ENCODE results near the gene ANK2.
"Not testable (repeated sequence)": the region's sequence is repeated elsewhere in the genome, so short reads cannot be mapped to it uniquely, and the experiment has no call there.

ANK2 gene

DNA sequence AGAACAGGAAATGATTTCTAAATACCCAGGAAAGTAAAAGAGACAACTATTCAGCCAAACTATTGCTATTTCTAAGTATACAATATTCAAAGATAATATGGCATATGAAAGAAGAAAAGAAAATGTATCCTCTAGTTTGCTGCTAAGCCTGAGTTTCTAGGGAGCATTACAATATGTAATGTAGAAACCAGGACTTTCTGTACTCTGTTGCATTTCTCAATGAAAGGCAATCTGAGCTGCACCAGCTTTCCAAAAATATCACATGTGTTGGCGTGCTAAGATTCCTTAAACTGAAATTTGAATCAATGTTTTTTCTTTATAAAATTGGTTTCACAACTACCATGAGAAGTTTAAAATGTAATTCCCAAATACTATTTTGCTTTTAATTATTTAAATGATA, 129.6 kb downstream of the ANK2 start:
- H3K4me1 ChIP-seq (ENCODE audit: control insufficient read depth in 5 of 5, insufficient read depth in 5 of 5, low read length in 5 of 5), result peaks cover 0 to 9% (median 4%) of the 10 kb centered on the region in 5 donors
- H3K4me3 ChIP-seq (ENCODE audit: low read depth in 1 of 5, low read length in 5 of 5), result no peak overlapping the region
- H3K27me3 ChIP-seq (ENCODE audit: control insufficient read depth in 5 of 5, insufficient read depth in 4 of 5, low read length in 5 of 5), result no peaks in the 10 kb centered on the region
- H3K36me3 ChIP-seq (ENCODE audit: control insufficient read depth in 5 of 5, insufficient read depth in 5 of 5, low read length in 5 of 5), result no peaks in the 10 kb centered on the region
- no peak overlapping the region for H3K9ac ChIP-seq (ENCODE audit: low read length in 5 of 5)
- no peak overlapping the region for H3K27ac ChIP-seq (ENCODE audit: low read depth, low read length)
- H3K9me3 ChIP-seq (ENCODE audit: control insufficient read depth in 5 of 5, low read length in 5 of 5), result no peaks in the 10 kb centered on the region

DNA sequence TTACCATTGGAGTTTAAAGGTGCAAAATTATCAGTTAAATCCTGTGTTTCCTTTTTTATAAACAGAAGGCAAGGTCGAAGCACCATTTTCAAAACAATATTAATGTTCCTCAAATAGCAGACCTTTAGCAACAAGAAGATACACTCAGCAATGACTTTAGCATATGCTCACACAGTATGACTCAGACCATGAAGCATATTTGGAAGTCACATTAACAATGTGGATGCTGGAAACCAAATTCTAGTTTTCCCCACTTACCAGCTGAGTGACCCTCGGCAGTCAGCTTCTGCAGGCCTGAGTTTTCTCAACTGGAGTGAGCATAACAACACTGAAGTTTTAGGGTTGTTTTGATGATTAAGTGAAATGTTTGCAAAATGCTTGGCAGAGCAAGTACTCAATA, 130.5 kb downstream of the ANK2 start:
- H3K36me3 ChIP-seq (ENCODE audit: control insufficient read depth in 5 of 5, insufficient read depth in 5 of 5, low read length in 5 of 5), result no peaks in the 10 kb centered on the region
- peaks cover 0 to 9% (median 4%) of the 10 kb centered on the region in 5 donors for H3K4me1 ChIP-seq (ENCODE audit: control insufficient read depth in 5 of 5, insufficient read depth in 5 of 5, low read length in 5 of 5)
- H3K9ac ChIP-seq (ENCODE audit: low read length in 5 of 5), result no peak overlapping the region
- no peak overlapping the region for H3K4me3 ChIP-seq (ENCODE audit: low read depth in 1 of 5, low read length in 5 of 5)
- H3K9me3 ChIP-seq (ENCODE audit: control insufficient read depth in 5 of 5, low read length in 5 of 5), result no peaks in the 10 kb centered on the region
- no peaks in the 10 kb centered on the region for H3K27me3 ChIP-seq (ENCODE audit: control insufficient read depth in 5 of 5, insufficient read depth in 4 of 5, low read length in 5 of 5)
- no peak overlapping the region for H3K27ac ChIP-seq (ENCODE audit: low read depth, low read length)

DNA sequence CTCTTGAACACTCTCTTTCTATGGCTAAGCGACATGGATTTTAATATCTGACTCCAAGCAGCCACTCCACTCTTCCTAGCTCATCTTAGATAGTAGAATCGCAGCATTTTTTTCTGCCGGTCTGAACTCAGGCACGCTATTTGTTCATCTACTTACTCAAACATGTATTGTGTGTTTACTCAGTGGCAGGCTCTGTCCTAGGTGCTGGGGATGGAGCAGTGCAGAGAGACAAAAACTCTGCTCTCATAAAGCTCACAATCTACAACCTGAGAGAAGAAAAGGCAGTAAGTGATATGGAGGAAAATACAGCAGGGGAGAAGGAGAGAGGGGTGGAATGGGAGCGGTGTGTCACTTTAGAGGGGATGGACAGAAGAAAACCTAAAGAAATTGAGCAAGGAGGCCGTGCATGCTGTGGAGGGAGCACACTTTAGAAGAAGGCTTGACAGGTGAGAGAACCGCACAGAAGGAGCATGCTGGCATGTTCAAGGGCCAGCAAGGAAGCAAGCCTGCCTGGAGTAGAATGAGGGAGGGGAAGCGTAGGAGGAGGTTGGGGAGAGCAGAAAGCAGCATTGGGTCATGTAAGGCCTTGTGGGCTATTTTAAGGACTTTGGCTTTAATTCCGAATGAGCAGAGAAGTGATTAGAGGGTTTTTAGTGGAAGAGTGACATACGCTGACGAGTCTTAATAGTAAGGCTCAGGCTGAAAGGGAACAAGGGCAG, 132.0 kb downstream of the ANK2 start:
- H3K27me3 ChIP-seq (ENCODE audit: control insufficient read depth in 5 of 5, insufficient read depth in 4 of 5, low read length in 5 of 5), result no peaks in the 10 kb centered on the region
- no peaks in the 10 kb centered on the region for H3K36me3 ChIP-seq (ENCODE audit: control insufficient read depth in 5 of 5, insufficient read depth in 5 of 5, low read length in 5 of 5)
- no peak overlapping the region for H3K27ac ChIP-seq (ENCODE audit: low read depth, low read length)
- H3K4me3 ChIP-seq (ENCODE audit: low read depth in 1 of 5, low read length in 5 of 5), result no peak overlapping the region
- H3K9me3 ChIP-seq (ENCODE audit: control insufficient read depth in 5 of 5, low read length in 5 of 5), result no peaks in the 10 kb centered on the region
- peaks cover 0 to 9% (median 4%) of the 10 kb centered on the region in 5 donors for H3K4me1 ChIP-seq (ENCODE audit: control insufficient read depth in 5 of 5, insufficient read depth in 5 of 5, low read length in 5 of 5)
- H3K9ac ChIP-seq (ENCODE audit: low read length in 5 of 5), result no peak overlapping the region

DNA sequence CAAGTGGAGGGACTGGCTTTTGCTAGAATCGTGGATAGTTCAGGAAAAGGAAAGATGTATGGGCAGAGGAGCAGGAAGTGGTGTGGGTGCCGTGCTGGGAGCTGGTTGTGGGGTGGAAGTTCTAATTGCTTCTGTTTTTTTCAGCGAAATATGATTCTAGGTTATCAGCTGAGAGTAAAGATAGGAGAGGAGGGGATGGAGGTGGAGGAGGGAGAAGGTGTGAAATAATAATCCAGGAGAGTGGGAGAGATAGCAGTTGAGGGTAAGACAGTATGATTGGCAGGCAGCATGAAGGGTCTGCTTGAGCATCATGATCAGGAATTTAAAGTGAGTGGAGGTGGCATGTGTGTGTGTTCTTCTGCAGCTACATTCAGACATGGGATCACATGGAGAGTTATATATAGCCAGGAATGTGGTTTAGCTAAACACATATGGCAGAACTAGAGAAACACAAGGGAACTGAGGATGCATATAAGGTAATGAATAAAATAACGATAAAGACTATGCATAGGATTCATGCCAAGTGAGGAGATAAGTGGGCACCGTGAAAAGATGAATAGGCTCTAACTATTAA, 133.7 kb downstream of the ANK2 start:
- H3K27me3 ChIP-seq (ENCODE audit: control insufficient read depth in 5 of 5, insufficient read depth in 4 of 5, low read length in 5 of 5), result no peaks in the 10 kb centered on the region
- no peaks in the 10 kb centered on the region for H3K36me3 ChIP-seq (ENCODE audit: control insufficient read depth in 5 of 5, insufficient read depth in 5 of 5, low read length in 5 of 5)
- H3K9ac ChIP-seq (ENCODE audit: low read length in 5 of 5), result no peak overlapping the region
- peaks cover 0 to 9% (median 4%) of the 10 kb centered on the region in 5 donors for H3K4me1 ChIP-seq (ENCODE audit: control insufficient read depth in 5 of 5, insufficient read depth in 5 of 5, low read length in 5 of 5)
- no peak overlapping the region for H3K27ac ChIP-seq (ENCODE audit: low read depth, low read length)
- no peaks in the 10 kb centered on the region for H3K9me3 ChIP-seq (ENCODE audit: control insufficient read depth in 5 of 5, low read length in 5 of 5)
- no peak overlapping the region for H3K4me3 ChIP-seq (ENCODE audit: low read depth in 1 of 5, low read length in 5 of 5)

DNA sequence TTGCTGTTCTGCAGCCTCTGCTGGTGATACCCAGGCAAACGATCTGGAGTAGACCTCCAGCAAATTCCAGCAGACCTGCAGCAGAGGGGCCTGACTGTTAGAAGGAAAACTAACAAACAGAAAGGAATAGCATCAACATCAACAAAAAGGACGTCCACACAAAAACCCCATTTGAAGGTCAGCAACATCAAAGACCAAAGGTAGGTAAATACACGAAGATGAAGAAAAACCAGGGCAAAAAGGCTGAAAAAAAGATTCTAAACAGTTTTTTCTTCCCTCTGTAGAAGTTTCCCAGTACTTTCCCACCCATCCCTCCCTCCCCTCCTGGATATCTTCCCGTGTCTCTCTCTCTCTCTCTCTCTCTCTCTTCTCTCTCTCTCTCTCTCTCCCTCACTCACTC, 136.8 kb downstream of the ANK2 start:
- not testable (repeated sequence) for H3K4me3 ChIP-seq (ENCODE audit: low read depth in 1 of 5, low read length in 5 of 5); H3K27ac ChIP-seq (ENCODE audit: low read depth, low read length); H3K27me3 ChIP-seq (ENCODE audit: control insufficient read depth in 5 of 5, insufficient read depth in 4 of 5, low read length in 5 of 5); H3K4me1 ChIP-seq (ENCODE audit: control insufficient read depth in 5 of 5, insufficient read depth in 5 of 5, low read length in 5 of 5); H3K9me3 ChIP-seq (ENCODE audit: control insufficient read depth in 5 of 5, low read length in 5 of 5); H3K9ac ChIP-seq (ENCODE audit: low read length in 5 of 5); H3K36me3 ChIP-seq (ENCODE audit: control insufficient read depth in 5 of 5, insufficient read depth in 5 of 5, low read length in 5 of 5)

DNA sequence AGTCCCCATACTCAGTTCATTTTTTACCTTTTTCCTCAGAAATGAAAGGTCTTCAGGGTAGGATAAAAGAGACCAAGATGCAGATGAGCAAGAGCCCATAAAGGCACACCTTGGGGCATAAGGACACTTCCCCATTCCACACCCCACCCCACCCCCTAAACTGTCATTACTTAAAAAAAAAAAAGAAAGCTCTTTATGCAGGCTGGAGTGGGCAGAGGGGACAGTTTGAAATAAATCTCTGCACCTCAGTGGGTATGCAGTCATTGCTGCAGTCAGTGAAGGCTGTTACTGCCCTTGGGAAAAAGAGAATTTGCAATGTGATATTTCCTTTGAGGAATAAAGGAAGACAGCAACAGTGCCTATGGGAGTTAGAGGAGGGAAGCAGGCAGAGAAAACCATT, 137.5 kb downstream of the ANK2 start:
- H3K36me3 ChIP-seq (ENCODE audit: control insufficient read depth in 5 of 5, insufficient read depth in 5 of 5, low read length in 5 of 5), result no peaks in the 10 kb centered on the region

DNA sequence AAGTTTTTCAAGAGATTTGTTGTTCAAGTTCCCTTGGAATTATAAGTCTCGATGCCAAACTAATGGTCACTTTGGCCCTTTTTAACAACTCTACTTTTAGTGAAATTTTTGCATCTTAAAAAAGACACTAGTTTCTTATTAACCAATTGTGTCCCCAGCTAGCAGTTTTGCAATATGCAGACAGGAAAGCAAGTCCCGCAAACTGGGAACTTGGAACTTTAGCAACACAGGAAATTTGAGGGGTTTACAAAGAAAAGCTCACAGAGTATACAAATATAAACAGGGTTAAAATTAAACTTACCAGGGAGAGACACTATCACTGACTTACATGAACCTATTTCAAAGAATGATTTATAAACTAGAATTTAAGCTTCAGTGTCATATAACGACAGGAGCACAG, 137.9 kb downstream of the ANK2 start:
- H3K9me3 ChIP-seq (ENCODE audit: control insufficient read depth in 5 of 5, low read length in 5 of 5), result no peaks in the 10 kb centered on the region

More for the DNA sequence above, 137.5 kb downstream of the ANK2 start:
- Histone ChIP-seq H3K4me3 (ENCODE audit: low read depth in 1 of 5, low read length in 5 of 5) (no peak overlapping the region), H3K27ac (ENCODE audit: low read depth, low read length) (no peak overlapping the region), H3K4me1 (ENCODE audit: control insufficient read depth in 5 of 5, insufficient read depth in 5 of 5, low read length in 5 of 5) (no peaks in the 10 kb centered on the region), H3K9me3 (ENCODE audit: control insufficient read depth in 5 of 5, low read length in 5 of 5) (no peaks in the 10 kb centered on the region), H3K9ac (ENCODE audit: low read length in 5 of 5) (no peak overlapping the region), H3K27me3 (ENCODE audit: control insufficient read depth in 5 of 5, insufficient read depth in 4 of 5, low read length in 5 of 5) (no peaks in the 10 kb centered on the region)

DNA sequence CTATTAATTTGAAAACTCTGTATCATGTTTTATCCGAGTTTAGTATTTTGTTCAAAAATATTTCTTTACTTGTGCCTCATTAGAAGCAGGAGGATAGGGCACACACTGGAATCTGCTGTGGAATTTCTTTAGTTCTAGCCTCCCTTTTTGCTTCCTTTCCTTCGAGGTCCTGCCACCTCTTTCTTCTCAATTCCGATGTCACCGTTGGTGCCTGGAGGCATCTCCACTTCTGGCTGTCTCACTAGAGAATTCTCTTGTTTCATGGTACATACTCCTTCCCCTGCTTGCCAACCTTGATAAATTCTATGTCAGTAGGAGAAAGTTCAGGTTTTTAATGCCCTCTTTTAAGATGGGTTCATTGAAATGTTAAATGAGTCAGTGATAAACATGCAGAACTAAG, 140.1 kb downstream of the ANK2 start:
- Histone ChIP-seq H3K9ac (ENCODE audit: low read length in 5 of 5) (no peak overlapping the region), H3K36me3 (ENCODE audit: control insufficient read depth in 5 of 5, insufficient read depth in 5 of 5, low read length in 5 of 5) (no peaks in the 10 kb centered on the region), H3K27ac (ENCODE audit: low read depth, low read length) (no peak overlapping the region), H3K9me3 (ENCODE audit: control insufficient read depth in 5 of 5, low read length in 5 of 5) (no peaks in the 10 kb centered on the region), H3K4me1 (ENCODE audit: control insufficient read depth in 5 of 5, insufficient read depth in 5 of 5, low read length in 5 of 5) (no peaks in the 10 kb centered on the region), H3K4me3 (ENCODE audit: low read depth in 1 of 5, low read length in 5 of 5) (no peak overlapping the region), H3K27me3 (ENCODE audit: control insufficient read depth in 5 of 5, insufficient read depth in 4 of 5, low read length in 5 of 5) (no peaks in the 10 kb centered on the region)

More for the DNA sequence above, 137.9 kb downstream of the ANK2 start:
- H3K27me3 ChIP-seq (ENCODE audit: control insufficient read depth in 5 of 5, insufficient read depth in 4 of 5, low read length in 5 of 5), result no peaks in the 10 kb centered on the region
- no peaks in the 10 kb centered on the region for H3K36me3 ChIP-seq (ENCODE audit: control insufficient read depth in 5 of 5, insufficient read depth in 5 of 5, low read length in 5 of 5)
- H3K4me3 ChIP-seq (ENCODE audit: low read depth in 1 of 5, low read length in 5 of 5), result no peak overlapping the region
- H3K9ac ChIP-seq (ENCODE audit: low read length in 5 of 5), result no peak overlapping the region
- H3K4me1 ChIP-seq (ENCODE audit: control insufficient read depth in 5 of 5, insufficient read depth in 5 of 5, low read length in 5 of 5), result no peaks in the 10 kb centered on the region
- H3K27ac ChIP-seq (ENCODE audit: low read depth, low read length), result no peak overlapping the region

DNA sequence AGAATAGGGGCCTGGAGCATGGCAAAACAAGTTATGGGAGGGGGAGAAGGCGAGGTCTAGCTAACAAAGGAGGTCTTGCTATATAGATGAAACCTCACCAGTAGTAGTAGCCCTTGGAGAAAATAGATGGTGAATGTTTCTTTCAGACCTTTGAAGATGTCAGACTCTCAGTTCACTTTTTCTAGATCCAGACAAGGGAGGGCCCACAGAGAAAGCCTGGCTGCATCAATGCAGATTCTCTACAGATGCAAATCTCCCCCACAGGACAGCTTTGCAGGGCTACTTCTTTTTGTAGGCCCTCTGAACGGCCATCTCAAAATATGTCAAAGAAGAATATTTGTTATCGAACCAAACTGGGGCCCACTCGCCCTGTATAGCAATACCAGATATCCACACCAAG, 159.7 kb downstream of the ANK2 start:
- Histone ChIP-seq H3K9ac (ENCODE audit: low read length in 5 of 5) (no peak overlapping the region), H3K27ac (ENCODE audit: low read depth, low read length) (no peak overlapping the region), H3K9me3 (ENCODE audit: control insufficient read depth in 5 of 5, low read length in 5 of 5) (no peaks in the 10 kb centered on the region), H3K27me3 (ENCODE audit: control insufficient read depth in 5 of 5, insufficient read depth in 4 of 5, low read length in 5 of 5) (no peaks in the 10 kb centered on the region), H3K4me3 (ENCODE audit: low read depth in 1 of 5, low read length in 5 of 5) (no peak overlapping the region), H3K4me1 (ENCODE audit: control insufficient read depth in 5 of 5, insufficient read depth in 5 of 5, low read length in 5 of 5) (no peaks in the 10 kb centered on the region), H3K36me3 (ENCODE audit: control insufficient read depth in 5 of 5, insufficient read depth in 5 of 5, low read length in 5 of 5) (no peaks in the 10 kb centered on the region)

DNA sequence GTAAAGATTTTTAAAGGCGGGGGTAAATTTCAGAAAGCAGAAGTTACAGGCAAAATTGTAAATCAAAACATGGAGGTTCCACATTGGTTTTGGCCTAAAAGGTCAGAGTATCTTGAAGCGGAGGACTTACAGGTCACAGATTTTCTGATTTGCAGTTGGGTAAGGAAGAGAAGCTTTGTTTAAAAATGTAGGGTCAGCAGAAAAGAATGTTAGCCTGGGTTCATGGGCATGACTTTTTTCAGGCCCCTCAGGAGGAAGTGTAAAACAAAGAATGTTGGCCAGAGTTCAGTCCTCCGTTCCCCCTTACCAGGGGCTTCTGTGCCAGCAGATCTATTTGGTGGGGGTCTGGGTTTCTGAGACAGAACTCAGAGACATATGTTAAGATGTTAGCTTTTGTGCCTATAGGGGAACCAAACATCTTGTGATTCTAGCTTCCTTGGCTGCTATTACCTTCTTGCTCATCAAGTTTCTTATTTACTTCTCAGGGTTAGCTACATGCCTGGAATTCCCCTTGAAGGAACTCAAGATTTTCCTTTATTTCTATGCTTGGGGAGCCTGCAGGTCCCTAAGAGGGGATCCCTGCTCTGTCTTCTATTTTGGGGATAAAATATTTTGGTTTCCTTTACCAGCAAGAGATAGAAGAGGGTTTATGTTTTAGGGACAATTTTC, 160.3 kb downstream of the ANK2 start:
- no peak overlapping the region for H3K27ac ChIP-seq (ENCODE audit: low read depth, low read length)
- no peak overlapping the region for H3K4me3 ChIP-seq (ENCODE audit: low read depth in 1 of 5, low read length in 5 of 5)
- H3K36me3 ChIP-seq (ENCODE audit: control insufficient read depth in 5 of 5, insufficient read depth in 5 of 5, low read length in 5 of 5), result no peaks in the 10 kb centered on the region
- no peaks in the 10 kb centered on the region for H3K4me1 ChIP-seq (ENCODE audit: control insufficient read depth in 5 of 5, insufficient read depth in 5 of 5, low read length in 5 of 5)
- H3K27me3 ChIP-seq (ENCODE audit: control insufficient read depth in 5 of 5, insufficient read depth in 4 of 5, low read length in 5 of 5), result no peaks in the 10 kb centered on the region
- H3K9ac ChIP-seq (ENCODE audit: low read length in 5 of 5), result no peak overlapping the region
- no peaks in the 10 kb centered on the region for H3K9me3 ChIP-seq (ENCODE audit: control insufficient read depth in 5 of 5, low read length in 5 of 5)

Data from subcutaneous abdominal adipose tissue (tissue), 5 donors.